Germinal center (tissue), 1 donor: ENCODE data around the gene NFATC3.

Source experiments
- DNase-seq: peaks from one replicate; pipeline ENCODE4 v3.0.0; 2012; ENCODE audit warnings: mixed read lengths, low spot score

The NFATC3 gene

GRCh38 chr16:68251832-68252231, 166.7 kb downstream of the NFATC3 start:
- DNase-seq, result no peak

- no peak for DNase-seq
Observed at GRCh38 chr16:68252383-68252782, 167.2 kb downstream of the NFATC3 start.

- no peak for DNase-seq
Observed at GRCh38 chr16:68253721-68254120, 168.6 kb downstream of the NFATC3 start.

- DNase-seq, result no peak
Observed at GRCh38 chr16:68255712-68256111, 170.5 kb downstream of the NFATC3 start.

- DNase-seq, result peak; percentile 87
Observed at GRCh38 chr16:68257251-68257905, 172.2 kb downstream of the NFATC3 start.

- DNase-seq, result no peak
Observed at GRCh38 chr16:68257906-68258800, 173.0 kb downstream of the NFATC3 start.

- DNase-seq, result no peak
Observed at GRCh38 chr16:68259007-68259825, 174.0 kb downstream of the NFATC3 start.

- no peak for DNase-seq
Observed at GRCh38 chr16:68263559-68264127, 178.5 kb downstream of the NFATC3 start.

GRCh38 chr16:68264128-68265077, 179.2 kb downstream of the NFATC3 start, which contains the start of gene SLC7A6:
SLC7A6 (plus strand) TSS chr16:68264526; CDS start chr16:68274727, 10,201 bp downstream.
- peak; percentile 87 for DNase-seq

GRCh38 chr16:68265078-68265920, 180.1 kb downstream of the NFATC3 start:
- DNase-seq, result peak; percentile 38

- no peak for DNase-seq
Observed at GRCh38 chr16:68267612-68268405, 182.6 kb downstream of the NFATC3 start.

GRCh38 chr16:68269793-68270192, 184.6 kb downstream of the NFATC3 start:
- no peak for DNase-seq

GRCh38 chr16:68270353-68270752, 185.2 kb downstream of the NFATC3 start:
- DNase-seq, result no peak

GRCh38 chr16:68272507-68273209, 187.5 kb downstream of the NFATC3 start:
- DNase-seq, result peak; percentile 35

- DNase-seq, result no peak
Observed at GRCh38 chr16:68273459-68273858, 188.3 kb downstream of the NFATC3 start.

- DNase-seq, result no peak
Observed at GRCh38 chr16:68273896-68274295, 188.7 kb downstream of the NFATC3 start.

- DNase-seq, result no peak
Observed at GRCh38 chr16:68274441-68274840, 189.3 kb downstream of the NFATC3 start.

GRCh38 chr16:68275611-68276191, 190.5 kb downstream of the NFATC3 start:
- DNase-seq, result peak; percentile 64
